SH-SY5Y (cell line): ENCODE measurements around the gene ZNF649.

Experiments used
- GATA2 ChIP-seq: IDR thresholded peaks from 2 replicates; pipeline ENCODE4 v1.6.1; 2011; ENCODE audit warnings: mild to moderate bottlenecking, low read depth, low read length
- GATA3 ChIP-seq: IDR thresholded peaks from 2 replicates; pipeline ENCODE4 v1.6.1; 2011; ENCODE audit warnings: low read depth, mild to moderate bottlenecking, low read length, moderate library complexity

- TF ChIP-seq GATA3: no peak
- no peak for TF ChIP-seq GATA2
These were observed 389 bp upstream of the ZNF649 start for GRCh38 chr19:51905206-51905605.
